CD4-positive, alpha-beta T cell (primary cell): ENCODE data around the gene ARL16. TPM values are rescaled to one million over a fixed set of nuclear protein-coding genes. Genes with fewer than 3 reads are reported as not detected.

ENCODE experiments used
- ATAC-seq: fragments of 200-7000 bp; cut with Tn5 transposase; one replicate; pipeline ENCODE4 v1.10.0; 2022; ENCODE audit warnings: mild to moderate bottlenecking; ENCODE audit not compliant: poor library complexity
- CTCF ChIA-PET: fragments of 350-600 bp; sonication (Branson Sonifier 250); formaldehyde crosslinking; loops from one replicate; lab custom pipeline; 2021; ENCODE audit warnings: antibody characterized with exemption, inconsistent platforms; lab: Charles Lee
- POLR2A ChIA-PET: fragments of 350-600 bp; sonication (Branson Sonifier 250); formaldehyde crosslinking; loops from one replicate; lab custom pipeline; 2021; ENCODE audit warnings: antibody characterized with exemption, inconsistent platforms; lab: Charles Lee
- DNase-seq, 14 experiments: peaks; one replicate each; pipeline ENCODE4 v3.0.0-alpha.2; 2013 to 2020; ENCODE audit warnings: mixed read lengths in 2 of 14
- H3K27ac ChIP-seq, 2 donors: one replicate each; pipeline versions ENCODE4 v1.5.1 to v1.7.0; 2013; ENCODE audit warnings: low read length in 2 of 2, low read depth in 1 of 2, mild to moderate bottlenecking in 1 of 2
- H3K27me3 ChIP-seq, 2 experiments: 1 replicate in 1 of 2; 2 replicates in 1 of 2; pipeline versions ENCODE4 v1.6.1 to v1.7.0; 2013; ENCODE audit warnings: low read length in 2 of 2, control low read depth in 1 of 2, mild to moderate bottlenecking in 1 of 2, moderate library complexity in 1 of 2; ENCODE audit not compliant: insufficient read depth in 2 of 2, control insufficient read depth in 1 of 2
- H3K36me3 ChIP-seq: one replicate; pipeline ENCODE4 v1.6.1; 2013; ENCODE audit warnings: low read length, control low read depth; ENCODE audit not compliant: insufficient read depth
- H3K4me1 ChIP-seq: one replicate; pipeline ENCODE4 v1.6.1; 2013; ENCODE audit warnings: low read length, control low read depth; ENCODE audit not compliant: insufficient read depth
- H3K4me3 ChIP-seq: one replicate; pipeline ENCODE4 v1.5.1; 2013; ENCODE audit warnings: mild to moderate bottlenecking, low read length, moderate library complexity
- H3K9me3 ChIP-seq, 2 experiments: 1 replicate in 1 of 2; 2 replicates in 1 of 2; pipeline versions ENCODE4 v1.6.1 to v1.7.0; 2013; ENCODE audit warnings: low read length in 2 of 2, mild to moderate bottlenecking in 2 of 2, control low read depth in 1 of 2, moderate library complexity in 1 of 2; ENCODE audit not compliant: control insufficient read depth in 1 of 2, insufficient read depth in 1 of 2
- H3K27ac Mint-ChIP-seq: one replicate; pipeline ENCODE4 v1.8.0; 2020; ENCODE audit warnings: mixed read lengths
- H3K27me3 Mint-ChIP-seq: one replicate; pipeline ENCODE4 v1.8.0; 2021; ENCODE audit warnings: mixed read lengths
- H3K36me3 Mint-ChIP-seq: one replicate; pipeline ENCODE4 v1.8.0; 2021; ENCODE audit warnings: low read depth, mixed read lengths
- H3K4me1 Mint-ChIP-seq: one replicate; pipeline ENCODE4 v1.8.0; 2021; ENCODE audit warnings: low read depth, mixed read lengths
- H3K4me3 Mint-ChIP-seq: one replicate; pipeline ENCODE4 v1.8.0; 2020; ENCODE audit warnings: mild to moderate bottlenecking, mixed read lengths
- H3K9me3 Mint-ChIP-seq: one replicate; pipeline ENCODE4 v1.8.0; 2020; ENCODE audit warnings: mixed read lengths
- CTCF ChIP-seq: fragments of 200-600 bp; IDR thresholded peaks from one replicate; pipeline ENCODE4 v1.8.0; 2022; ENCODE audit warnings: antibody characterized with exemption, mild to moderate bottlenecking
- intact Hi-C, 2 experiments: fragments of 100-400 bp; cut with DNase I in 1 of 2; cut with micrococcal nuclease in 1 of 2; formaldehyde crosslinking; loops; one replicate each; pipeline versions ENCODE4 v1.15.1 to v1.9.0; 2023 to 2025; cut with DNase I, micrococcal nuclease
- total RNA-seq, 174 experiments: library from RNA in 2 of 174; stranded (reverse) in 2 of 174; gene quantifications; one replicate each; pipeline ENCODE4 v1.2.3 and lab custom pipeline; 2021 to 2026

Gene ARL16
- total RNA-seq, 2 experiments from 2014 or later, result 35.7 to 38.5 TPM

- intact Hi-C loops, result loop anchor here (1.0 to 5.0 kb wide), 4 partner anchors 17 to 36 kb away; partner anchors contain the start of genes NPLOC4 (in 2 of the 2), TSPAN10 (in 2 of the 2), ARL16 (in 1 of the 2) and MRPL12 (in 1 of the 2)
- H3K36me3 ChIP-seq, result peaks cover 32% of the 10 kb centered on the region
- Mint-ChIP-seq H3K4me3 (peak overlapping the region; percentile 94), H3K4me1 (peaks cover 50% of the 10 kb centered on the region), H3K9me3 (no peaks in the 10 kb centered on the region), H3K27ac (peak overlapping the region; percentile 91), H3K27me3 (no peaks in the 10 kb centered on the region), H3K36me3 (peaks cover 41% of the 10 kb centered on the region)
- no peaks in the 10 kb centered on the region for H3K9me3 ChIP-seq
- H3K27ac ChIP-seq, result peak overlapping the region; percentile 73 to 85
- ATAC-seq, result peak; percentile 33
- H3K4me3 ChIP-seq, result peak overlapping the region; percentile 90
- no peaks in the 10 kb centered on the region for H3K27me3 ChIP-seq
- DNase-seq, result peak in 5 of 14 experiments; percentile 9 to 40 (median 21)
- ChIA-PET CTCF (no interaction called here), POLR2A (interaction anchor here (0.7 to 3.0 kb wide), 6 partner anchors 17 to 153 kb away, joined by 3 to 25 read pairs (median 4); partner anchors contain the start of genes ACTG1, ARL16, HGS and MRPL12)
- no peak for TF ChIP-seq CTCF
- peaks cover 67% of the 10 kb centered on the region for H3K4me1 ChIP-seq
These were observed 17.6 kb downstream of the ARL16 start for GRCh38 chr17:81666092-81666341.

- Histone ChIP-seq H3K4me3 (peak overlapping the region; percentile 90), H3K9me3 (no peaks in the 10 kb centered on the region), H3K36me3 (peaks cover 28% of the 10 kb centered on the region), H3K27me3 (no peaks in the 10 kb centered on the region), H3K4me1 (peaks cover 67% of the 10 kb centered on the region), H3K27ac (peak overlapping the region; percentile 73 to 85)
- DNase-seq, result peak in 10 of 14 experiments; percentile 17 to 66 (median 31)
- ChIA-PET POLR2A (interaction anchor here (0.7 to 3.0 kb wide), 4 partner anchors 18 to 153 kb away, joined by 3 to 25 read pairs (median 6); partner anchors contain the start of genes ACTG1, ARL16, HGS and MRPL12), CTCF (no interaction called here)
- TF ChIP-seq CTCF, result no peak
- ATAC-seq, result peak; percentile 22
- Mint-ChIP-seq H3K36me3 (peaks cover 36% of the 10 kb centered on the region), H3K4me1 (peaks cover 50% of the 10 kb centered on the region), H3K27ac (peak overlapping the region; percentile 91), H3K27me3 (no peaks in the 10 kb centered on the region), H3K4me3 (peak overlapping the region; percentile 94), H3K9me3 (no peaks in the 10 kb centered on the region)
- intact Hi-C loops, result loop anchor here (1.0 to 5.0 kb wide), 4 partner anchors 18 to 37 kb away; partner anchors contain the start of genes NPLOC4 (in 2 of the 2), TSPAN10 (in 2 of the 2), ARL16 (in 1 of the 2) and MRPL12 (in 1 of the 2)
These were observed 18.1 kb downstream of the ARL16 start for GRCh38 chr17:81665205-81666091.

- ChIA-PET POLR2A (interaction anchor here (0.8 to 2.6 kb wide), 4 partner anchors 19 to 51 kb away, joined by 3 to 22 read pairs (median 4); partner anchors contain the start of genes ARL16, HGS, NPLOC4 and TSPAN10), CTCF (no interaction called here)
- Histone ChIP-seq H3K4me3 (no peak overlapping the region), H3K36me3 (peaks cover 15% of the 10 kb centered on the region), H3K27me3 (no peaks in the 10 kb centered on the region), H3K27ac (peak overlapping the region in 1 of 2 donors; percentile 40), H3K4me1 (peaks cover 63% of the 10 kb centered on the region), H3K9me3 (no peaks in the 10 kb centered on the region)
- Mint-ChIP-seq H3K36me3 (peaks cover 29% of the 10 kb centered on the region), H3K9me3 (no peaks in the 10 kb centered on the region), H3K4me1 (peaks cover 50% of the 10 kb centered on the region), H3K27me3 (no peaks in the 10 kb centered on the region), H3K4me3 (peak overlapping the region; percentile 54), H3K27ac (peak overlapping the region; percentile 14)
- no peak for ATAC-seq
- no peak for DNase-seq
- TF ChIP-seq CTCF, result no peak
- intact Hi-C loops, result no loop called here
These were observed 19.5 kb downstream of the ARL16 start for GRCh38 chr17:81664051-81664470.
